ENCODE results near the gene SDK1. TPM values are rescaled to one million over a fixed set of nuclear protein-coding genes. Genes with fewer than 3 reads are reported as not detected.

SDK1 gene
- total RNA-seq, 6 experiments from 2014 or later = not detected

DNA sequence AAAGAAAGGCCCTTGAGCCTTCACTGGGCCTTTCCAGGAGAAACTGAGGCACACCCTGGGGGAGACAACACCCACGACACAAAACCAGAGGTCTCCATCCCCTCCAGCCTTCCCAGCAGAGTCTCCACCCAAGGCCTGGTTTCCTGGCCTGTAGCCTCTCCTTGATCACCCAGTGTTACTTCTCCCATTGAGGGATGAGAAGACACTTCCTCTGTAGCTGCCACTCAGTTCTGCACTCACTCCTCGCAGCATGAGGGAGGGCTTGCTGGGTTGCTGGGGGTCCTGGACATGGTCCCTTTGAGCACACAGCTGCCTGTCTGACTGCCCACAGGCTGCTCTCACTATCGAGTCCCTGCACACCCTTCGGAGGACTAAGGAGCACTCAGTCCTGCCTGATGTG, 943.0 kb downstream of the SDK1 start:
- Mint-ChIP-seq H3K4me1 (ENCODE audit: low read depth) (no peaks in the 10 kb centered on the region), H3K27me3 (ENCODE audit: insufficient read depth) (no peaks in the 10 kb centered on the region; the same call in 1 of the 2 replicates), H3K4me3 (no peak overlapping the region), H3K27ac (no peak overlapping the region), H3K9me3 (peaks cover 80% of the 10 kb centered on the region), H3K36me3 (ENCODE audit: low read depth) (peaks cover 8% of the 10 kb centered on the region; the same call in 1 of the 2 replicates)
- no peak for DNase-seq
- TF ChIP-seq CTCF (IDR thresholded peaks at IDR 0.05) = no peak

DNA sequence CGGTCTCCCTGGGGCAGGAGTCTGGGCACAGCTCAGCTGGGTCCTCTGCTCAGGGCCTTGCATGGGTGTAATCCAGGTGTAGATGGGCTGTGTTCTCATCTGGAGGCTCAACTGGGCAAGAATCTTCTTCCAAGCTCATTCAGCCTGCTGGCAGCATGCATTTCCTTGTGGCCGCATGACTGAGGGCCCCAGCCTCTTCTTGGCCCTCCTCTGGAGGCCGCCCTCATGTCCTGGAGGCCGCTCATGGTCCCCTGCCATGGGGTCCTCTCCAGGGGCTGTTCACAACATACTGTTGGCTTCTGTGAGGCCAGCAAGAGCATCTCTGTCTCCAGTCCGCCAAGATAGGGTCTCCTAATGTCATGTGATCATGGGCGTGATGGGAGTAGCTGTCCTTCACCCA, 943.6 kb downstream of the SDK1 start:
- DNase-seq = no peak
- no peaks in the 10 kb centered on the region for H3K4me1 Mint-ChIP-seq (ENCODE audit: low read depth)
- peaks cover 79% of the 10 kb centered on the region for H3K9me3 Mint-ChIP-seq
- H3K27ac Mint-ChIP-seq = no peak overlapping the region
- no peak overlapping the region for H3K4me3 Mint-ChIP-seq
- H3K27me3 Mint-ChIP-seq (ENCODE audit: insufficient read depth) = no peaks in the 10 kb centered on the region; the same call in 1 of the 2 replicates
- no peak for TF ChIP-seq CTCF (IDR thresholded peaks at IDR 0.05)
- peaks cover 8% of the 10 kb centered on the region; the same call in 1 of the 2 replicates for H3K36me3 Mint-ChIP-seq (ENCODE audit: low read depth)

- Mint-ChIP-seq H3K27me3 (ENCODE audit: insufficient read depth) (no peaks in the 10 kb centered on the region; the same call in 1 of the 2 replicates), H3K9me3 (peaks cover 74% of the 10 kb centered on the region), H3K36me3 (ENCODE audit: low read depth) (peaks cover 8% of the 10 kb centered on the region; the same call in 1 of the 2 replicates), H3K4me1 (ENCODE audit: low read depth) (no peaks in the 10 kb centered on the region), H3K4me3 (no peak overlapping the region), H3K27ac (no peak overlapping the region)
- no peak for DNase-seq
- no peak for TF ChIP-seq CTCF (IDR thresholded peaks at IDR 0.05)
Measured at GRCh38 chr7:4245135-4245865, 944.2 kb downstream of the SDK1 start.

DNA sequence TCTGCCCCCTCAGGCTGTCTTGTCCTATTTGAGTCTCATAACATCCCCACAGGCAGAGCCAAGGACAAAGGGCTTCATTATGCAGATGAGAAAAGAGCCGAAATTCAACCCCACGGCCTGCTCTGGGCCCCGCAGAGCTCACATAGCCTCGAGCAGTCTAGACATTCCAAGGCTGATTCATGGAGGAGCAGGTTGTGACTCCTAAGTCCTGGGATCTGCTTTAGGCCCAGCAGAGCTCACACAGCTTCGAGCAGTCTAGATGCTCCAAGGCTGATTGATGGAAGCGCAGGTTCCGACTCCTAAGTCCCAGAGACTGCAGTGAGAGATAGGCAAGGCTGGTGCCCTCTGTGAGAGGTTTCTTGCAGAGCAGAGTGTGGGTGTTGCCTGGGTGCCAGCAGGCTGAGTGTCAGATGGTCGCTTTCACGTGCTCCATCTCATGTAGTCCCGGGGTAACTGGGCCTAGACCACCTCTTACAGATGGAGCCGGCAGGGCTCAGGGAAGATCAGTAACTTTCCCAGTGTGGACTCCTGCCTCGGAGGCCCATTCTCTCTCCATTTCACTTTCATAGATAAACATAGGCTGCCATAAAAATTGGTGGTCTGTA, 944.9 kb downstream of the SDK1 start:
- no peak for TF ChIP-seq CTCF (IDR thresholded peaks at IDR 0.05)
- Mint-ChIP-seq H3K4me3 (no peak overlapping the region), H3K4me1 (ENCODE audit: low read depth) (no peaks in the 10 kb centered on the region), H3K27me3 (ENCODE audit: insufficient read depth) (no peaks in the 10 kb centered on the region; the same call in 1 of the 2 replicates), H3K36me3 (ENCODE audit: low read depth) (peaks cover 8% of the 10 kb centered on the region; the same call in 1 of the 2 replicates), H3K27ac (no peak overlapping the region), H3K9me3 (peaks cover 73% of the 10 kb centered on the region)
- DNase-seq = no peak

GRCh38 chr7:4246536-4246935, 945.5 kb downstream of the SDK1 start:
- no peak for TF ChIP-seq CTCF (IDR thresholded peaks at IDR 0.05)
- Mint-ChIP-seq H3K4me1 (ENCODE audit: low read depth) (no peaks in the 10 kb centered on the region), H3K4me3 (no peak overlapping the region), H3K27ac (no peak overlapping the region), H3K9me3 (peaks cover 77% of the 10 kb centered on the region), H3K27me3 (ENCODE audit: insufficient read depth) (no peaks in the 10 kb centered on the region; the same call in 1 of the 2 replicates), H3K36me3 (ENCODE audit: low read depth) (peaks cover 8% of the 10 kb centered on the region; the same call in 1 of the 2 replicates)
- DNase-seq = no peak
